ENCODE measurements around the gene NLRX1.

- no peak for TF ChIP-seq CTCF (IDR thresholded peaks at IDR 0.05)
- TF ChIP-seq GABPA (IDR thresholded peaks at IDR 0.05; ENCODE audit: low read depth), result no peak
- no peak for TF ChIP-seq EP300 (IDR thresholded peaks at IDR 0.05; ENCODE audit: borderline replicate concordance in 1 of 2, low read depth in 1 of 2, low read length in 1 of 2)
- no peak for TF ChIP-seq JUND (IDR thresholded peaks at IDR 0.05)
- TF ChIP-seq, protein P1, sequence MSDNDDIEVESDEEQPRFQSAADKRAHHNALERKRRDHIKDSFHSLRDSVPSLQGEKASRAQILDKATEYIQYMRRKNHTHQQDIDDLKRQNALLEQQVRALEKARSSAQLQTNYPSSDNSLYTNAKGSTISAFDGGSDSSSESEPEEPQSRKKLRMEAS (IDR thresholded peaks at IDR 0.05; ENCODE audit: low read depth), result no peak
These were observed 46.8 kb upstream of the NLRX1 start for GRCh38 chr11:119121811-119122124.
